Prostate gland (tissue), 2 donors: Measurements from ENCODE around the gene SLC13A4. TPM values are rescaled to one million over a fixed set of nuclear protein-coding genes. Genes with fewer than 3 reads are reported as not detected.
"Not testable (repeated sequence)": the region's sequence is repeated elsewhere in the genome, so short reads cannot be mapped to it uniquely, and the experiment has no call there.

Experiments used
- DNase-seq: peaks from one replicate; pipeline ENCODE4 v3.0.0-alpha.2; 2019; ENCODE audit warnings: low spot score
- H3K27ac ChIP-seq, 2 donors: fragments of 200-600 bp; sonication (generic); 2 replicates each; pipeline ENCODE4 v1.5.1; 2017 to 2019
- H3K27me3 ChIP-seq: fragments of 200-600 bp; sonication (generic); replicated peaks from 2 replicates; pipeline ENCODE4 v1.5.1; 2019; ENCODE audit not compliant: insufficient read depth
- H3K36me3 ChIP-seq, 2 donors: fragments of 200-600 bp; sonication (generic); 1 replicate in 1 of 2; 2 replicates in 1 of 2; pipeline versions ENCODE4 v1.5.1 to v1.8.1; 2017 to 2019
- H3K4me1 ChIP-seq: fragments of 200-600 bp; sonication (generic); replicated peaks from 2 replicates; pipeline ENCODE4 v1.5.1; 2019
- H3K4me3 ChIP-seq, 2 donors: fragments of 200-600 bp; sonication (generic); 2 replicates each; pipeline ENCODE4 v1.5.1; 2017 to 2019
- H3K9me3 ChIP-seq: fragments of 200-600 bp; sonication (generic); 2 replicates; pipeline ENCODE4 v1.5.1; 2017
- POLR2A ChIP-seq: fragments of 450-650 bp; IDR thresholded peaks from one replicate; pipeline ENCODE4 v1.6.1; 2016; ENCODE audit warnings: antibody characterized with exemption, mild to moderate bottlenecking
- POLR2AphosphoS5 ChIP-seq: sonication (generic); formaldehyde crosslinking; IDR thresholded peaks from one replicate; pipeline ENCODE4 v1.6.1; 2017; ENCODE audit warnings: antibody characterized with exemption
- WGBS: methylation state at CpG from one replicate; pipeline ENCODE4 v1.1.5; 2018; 5-methylcytosine and 5-hydroxymethylcytosine counted together
- intact Hi-C: fragments of 100-400 bp; cut with DNase I; formaldehyde crosslinking; loops from one replicate; pipeline ENCODE4 v1.14.2; 2022
- total RNA-seq, 2 donors: library from RNA; depleted of rRNA; stranded (reverse); fragments of >200 nt; gene quantifications; one replicate each; pipeline ENCODE4 v1.1.0, GENCODE V29; 2016
- TF ChIP-seq, protein P1 (sequence below), 4 experiments: fragments of 200-600 bp in 2 of 4; fragments of 450-650 bp in 2 of 4; sonication (generic) in 2 of 4; IDR thresholded peaks; 1 replicate in 3 of 4; 2 replicates in 1 of 4; pipeline ENCODE4 v1.5.1; 2016 to 2019; ENCODE audit warnings: antibody characterized with exemption in 4 of 4, mild to moderate bottlenecking in 2 of 4, moderate library complexity in 2 of 4

The SLC13A4 gene
- total RNA-seq, 2 donors from 2014 or later, result 9.4 TPM; not detected in 1

DNA sequence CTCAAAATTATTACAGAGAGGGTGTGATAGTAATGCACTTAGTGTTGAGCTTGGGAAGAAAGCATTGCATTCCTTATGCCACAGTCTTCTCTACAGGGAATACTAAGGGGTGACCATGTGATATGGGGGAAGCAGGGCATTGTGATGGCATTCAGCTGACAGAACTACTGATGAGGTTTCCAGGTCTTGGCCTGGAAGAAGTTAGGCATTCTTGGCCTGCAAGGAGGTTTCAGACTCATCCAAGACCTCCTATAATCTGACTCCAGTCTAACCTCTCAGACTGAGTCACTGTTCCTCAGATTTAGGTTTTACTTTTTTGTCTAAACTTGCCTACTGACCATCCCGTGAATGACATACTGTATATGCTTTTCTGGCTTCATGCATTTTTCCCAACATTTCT, 57.8 kb downstream of the SLC13A4 start:
- H3K4me3 ChIP-seq, result no peak overlapping the region
- 22% methylated on average over 1 of the region's 1 CpG for WGBS
- no peak for TF ChIP-seq POLR2A
- TF ChIP-seq, protein P1, sequence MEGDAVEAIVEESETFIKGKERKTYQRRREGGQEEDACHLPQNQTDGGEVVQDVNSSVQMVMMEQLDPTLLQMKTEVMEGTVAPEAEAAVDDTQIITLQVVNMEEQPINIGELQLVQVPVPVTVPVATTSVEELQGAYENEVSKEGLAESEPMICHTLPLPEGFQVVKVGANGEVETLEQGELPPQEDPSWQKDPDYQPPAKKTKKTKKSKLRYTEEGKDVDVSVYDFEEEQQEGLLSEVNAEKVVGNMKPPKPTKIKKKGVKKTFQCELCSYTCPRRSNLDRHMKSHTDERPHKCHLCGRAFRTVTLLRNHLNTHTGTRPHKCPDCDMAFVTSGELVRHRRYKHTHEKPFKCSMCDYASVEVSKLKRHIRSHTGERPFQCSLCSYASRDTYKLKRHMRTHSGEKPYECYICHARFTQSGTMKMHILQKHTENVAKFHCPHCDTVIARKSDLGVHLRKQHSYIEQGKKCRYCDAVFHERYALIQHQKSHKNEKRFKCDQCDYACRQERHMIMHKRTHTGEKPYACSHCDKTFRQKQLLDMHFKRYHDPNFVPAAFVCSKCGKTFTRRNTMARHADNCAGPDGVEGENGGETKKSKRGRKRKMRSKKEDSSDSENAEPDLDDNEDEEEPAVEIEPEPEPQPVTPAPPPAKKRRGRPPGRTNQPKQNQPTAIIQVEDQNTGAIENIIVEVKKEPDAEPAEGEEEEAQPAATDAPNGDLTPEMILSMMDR (IDR thresholded peaks at IDR 0.05), result no peak
- no peak for TF ChIP-seq POLR2AphosphoS5
- H3K4me1 ChIP-seq, result peaks cover 2% of the 10 kb centered on the region
- H3K9me3 ChIP-seq, result no peaks in the 10 kb centered on the region
- H3K27me3 ChIP-seq, result no peaks in the 10 kb centered on the region
- H3K36me3 ChIP-seq, result no peaks in the 10 kb centered on the region
- H3K27ac ChIP-seq, result no peak overlapping the region
- intact Hi-C loops, result loop anchor here (5.0 kb wide), 1 partner anchor 132 kb away; no protein-coding TSS in a partner anchor
- no peak for DNase-seq

DNA sequence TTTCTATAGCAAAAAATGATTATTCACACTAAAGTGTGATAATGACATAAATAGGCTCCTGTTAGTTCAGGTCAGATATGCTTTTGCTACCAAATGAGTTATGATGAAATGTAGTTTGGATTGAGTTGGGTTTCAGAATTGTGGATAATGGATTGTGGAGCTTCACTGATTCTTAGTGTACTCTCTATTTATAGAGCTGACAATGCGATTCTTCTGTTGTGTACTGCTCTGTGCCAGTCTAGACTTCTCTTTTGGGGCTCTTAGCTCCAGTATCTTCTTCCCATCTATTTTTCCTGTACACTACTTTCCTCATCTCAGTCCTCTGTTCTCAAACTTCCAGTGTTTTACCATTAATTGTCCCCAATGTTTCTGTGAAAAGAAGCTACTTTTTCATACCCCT, 58.2 kb downstream of the SLC13A4 start:
- H3K27ac ChIP-seq, result no peak overlapping the region
- intact Hi-C loops, result loop anchor here (5.0 kb wide), 1 partner anchor 133 kb away; no protein-coding TSS in a partner anchor
- peaks cover 2% of the 10 kb centered on the region for H3K4me1 ChIP-seq

DNA sequence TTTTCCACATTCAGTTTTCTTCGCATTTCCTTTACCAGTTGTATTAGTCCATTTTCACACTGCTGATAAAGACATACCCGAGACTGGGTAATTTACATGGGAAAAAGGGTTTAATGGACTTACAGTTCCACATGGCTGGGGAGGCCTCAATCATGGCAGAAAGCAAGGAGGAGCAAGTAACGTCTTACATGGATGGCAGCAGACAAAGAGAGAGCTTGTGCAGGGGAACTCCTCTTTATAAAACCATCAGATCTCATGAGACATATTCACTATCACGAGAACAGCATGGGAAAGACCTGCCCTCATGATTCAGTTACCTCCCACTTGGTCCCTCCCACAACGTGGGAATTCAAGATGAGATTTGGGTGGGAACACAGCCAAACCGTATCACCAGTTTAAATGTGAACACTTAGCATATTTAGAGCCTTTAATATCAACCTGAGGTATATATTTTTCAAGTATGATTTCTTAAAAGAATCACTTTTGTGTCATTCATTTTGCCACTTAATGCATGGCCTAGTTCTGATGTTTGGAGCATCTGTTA, 59.1 kb downstream of the SLC13A4 start:
- H3K27me3 ChIP-seq, H3K4me3 ChIP-seq, H3K9me3 ChIP-seq, H3K36me3 ChIP-seq, H3K27ac ChIP-seq, DNase-seq, H3K4me1 ChIP-seq, intact Hi-C loops: not testable (repeated sequence)
- 62% methylated on average over 6 of the region's 6 CpGs for WGBS

More for the DNA sequence above, 58.2 kb downstream of the SLC13A4 start:
- Histone ChIP-seq H3K36me3 (no peaks in the 10 kb centered on the region), H3K4me3 (no peak overlapping the region), H3K27me3 (no peaks in the 10 kb centered on the region), H3K9me3 (no peaks in the 10 kb centered on the region)
- WGBS, result 76% methylated on average over 1 of the region's 1 CpG
- DNase-seq, result no peak
- TF ChIP-seq POLR2A, result no peak

DNA sequence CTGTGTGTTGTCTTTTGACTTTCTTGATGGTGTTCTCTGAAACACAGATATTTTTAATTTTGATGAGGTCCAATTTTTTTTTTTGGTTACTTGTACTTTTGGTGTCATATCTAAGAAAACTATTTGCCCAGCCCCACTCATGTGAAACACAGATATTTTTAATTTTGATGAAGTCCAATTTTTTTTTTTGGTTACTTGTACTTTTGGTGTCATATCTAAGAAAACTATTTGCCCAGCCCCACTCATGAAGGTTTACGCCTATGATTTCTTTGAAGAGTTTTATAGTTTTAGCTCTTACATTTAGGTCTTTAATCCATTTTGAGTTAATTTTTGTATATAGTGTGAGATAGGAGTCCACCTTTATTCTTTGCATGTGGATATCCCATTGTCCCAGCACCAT, 60.4 kb downstream of the SLC13A4 start:
- H3K9me3 ChIP-seq, H3K4me3 ChIP-seq, H3K36me3 ChIP-seq, H3K27me3 ChIP-seq, H3K27ac ChIP-seq, DNase-seq, H3K4me1 ChIP-seq, intact Hi-C loops: not testable (repeated sequence)
- WGBS, result 97% methylated on average over 1 of the region's 1 CpG

DNA sequence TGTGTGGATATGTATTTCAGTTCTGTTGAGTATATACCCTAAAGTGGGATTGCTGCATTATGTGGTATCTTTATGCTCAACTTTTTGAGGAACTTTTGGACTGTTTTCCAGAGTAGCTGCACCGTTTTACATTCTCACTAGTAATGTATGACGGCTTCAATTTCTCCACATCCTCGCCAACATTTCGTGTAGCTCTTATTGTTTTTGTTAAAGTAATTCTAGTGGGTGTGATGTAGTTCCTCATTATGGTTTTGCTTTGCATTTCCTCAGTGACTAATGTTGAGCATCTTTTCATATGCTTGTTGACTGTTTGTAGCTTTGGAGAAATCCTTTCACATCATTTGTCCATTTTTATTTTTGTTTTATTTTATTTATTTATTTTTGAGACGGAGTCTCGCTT, 61.1 kb downstream of the SLC13A4 start:
- TF ChIP-seq POLR2A, result no peak
- no peak for TF ChIP-seq POLR2AphosphoS5
- intact Hi-C loops, result no loop called here
- WGBS, result 73% methylated on average over 6 of the region's 6 CpGs
- DNase-seq, result no peak
- Histone ChIP-seq H3K27ac (no peak overlapping the region), H3K36me3 (no peaks in the 10 kb centered on the region), H3K4me3 (no peak overlapping the region), H3K4me1 (no peaks in the 10 kb centered on the region), H3K27me3 (no peaks in the 10 kb centered on the region), H3K9me3 (no peaks in the 10 kb centered on the region)

DNA sequence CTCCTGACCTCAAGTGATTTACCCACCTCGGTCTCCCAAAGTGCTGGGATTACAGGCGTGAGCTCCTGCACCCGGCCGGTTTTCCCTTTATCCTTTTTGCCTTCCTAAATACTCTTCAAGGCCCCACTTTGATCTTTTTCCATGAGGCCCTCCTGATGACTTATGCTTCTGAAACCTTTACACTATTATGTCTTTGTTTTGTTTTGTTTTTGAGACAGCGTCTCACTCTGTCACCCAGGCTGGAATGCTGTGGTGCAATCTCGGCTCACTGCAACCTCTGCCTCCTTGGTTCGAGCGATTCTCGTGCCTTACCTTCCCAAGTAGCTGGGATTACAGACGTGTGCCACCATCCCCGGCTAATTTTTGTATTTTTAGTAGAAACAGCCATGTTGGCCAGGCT, 61.8 kb downstream of the SLC13A4 start:
- no peaks in the 10 kb centered on the region for H3K36me3 ChIP-seq
- 87% methylated on average over 11 of the region's 11 CpGs for WGBS
- no peak for TF ChIP-seq POLR2A
- TF ChIP-seq POLR2AphosphoS5, result no peak
- TF ChIP-seq, protein P1 (IDR thresholded peaks at IDR 0.05), result no peak
- H3K27me3 ChIP-seq, result no peaks in the 10 kb centered on the region
- intact Hi-C loops, result no loop called here
- H3K9me3 ChIP-seq, result no peaks in the 10 kb centered on the region
- H3K4me1 ChIP-seq, result no peaks in the 10 kb centered on the region
- DNase-seq, result no peak
- no peak overlapping the region for H3K27ac ChIP-seq
- no peak overlapping the region for H3K4me3 ChIP-seq

DNA sequence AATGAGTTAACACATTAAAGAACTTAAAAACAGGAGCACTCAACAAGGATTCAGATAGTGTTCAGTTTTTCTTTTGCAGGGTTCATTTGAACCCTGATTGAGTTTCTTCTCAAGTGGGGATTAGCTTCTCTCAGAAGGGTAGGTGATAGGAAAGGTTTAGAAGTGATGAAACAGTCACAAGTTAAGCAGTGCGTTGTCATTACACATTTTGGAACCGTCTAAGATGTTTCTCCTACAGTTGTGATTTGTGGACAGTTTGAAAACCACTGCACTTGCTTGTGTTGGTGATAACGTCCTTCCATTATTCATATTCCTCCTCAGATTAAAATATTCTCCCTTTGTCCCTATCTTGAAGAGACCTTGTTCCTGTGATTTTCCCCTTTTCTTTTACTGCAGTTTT, 62.9 kb downstream of the SLC13A4 start:
- H3K4me1 ChIP-seq, result no peaks in the 10 kb centered on the region
- intact Hi-C loops, result no loop called here

More for the DNA sequence above, 62.9 kb downstream of the SLC13A4 start:
- no peak for DNase-seq
- no peak for TF ChIP-seq POLR2AphosphoS5
- TF ChIP-seq POLR2A, result no peak
- Histone ChIP-seq H3K27me3 (no peaks in the 10 kb centered on the region), H3K27ac (no peak overlapping the region), H3K4me3 (no peak overlapping the region), H3K36me3 (no peaks in the 10 kb centered on the region), H3K9me3 (no peaks in the 10 kb centered on the region)
- WGBS, result 77% methylated on average over 3 of the region's 3 CpGs
